GM19239 (cell line): ENCODE measurements around the gene FOXN3.

ENCODE experiments used
- DNase-seq: peaks from one replicate; pipeline ENCODE4 v3.0.0; 2011; ENCODE audit warnings: low spot score; ENCODE audit not compliant: insufficient read length
- FAIRE-seq: peaks from 2 replicates; lab custom pipeline; 2011; peaks lifted over from hg19 to GRCh38; lab: Jason Lieb, UNC

FOXN3 gene

GRCh38 chr14:89435492-89435891 is 18.5 kb upstream of the FOXN3 start:
- FAIRE-seq, result no peak

GRCh38 chr14:89432226-89432625 is 15.2 kb upstream of the FOXN3 start:
- FAIRE-seq (peak; percentile 28), DNase-seq (no peak)

More at GRCh38 chr14:89435492-89435891, 18.5 kb upstream of the FOXN3 start:
- DNase-seq, result no peak

- FAIRE-seq (peak; percentile 92), DNase-seq (peak; percentile 80)
These were observed 13.6 kb upstream of the FOXN3 start for GRCh38 chr14:89430391-89431236.

GRCh38 chr14:89429199-89430181 is 12.5 kb upstream of the FOXN3 start:
- peak; percentile 85 for FAIRE-seq

GRCh38 chr14:89428546-89429198 is 11.6 kb upstream of the FOXN3 start:
- DNase-seq (no peak), FAIRE-seq (no peak)

More at GRCh38 chr14:89429199-89430181, 12.5 kb upstream of the FOXN3 start:
- no peak for DNase-seq

- FAIRE-seq (no peak), DNase-seq (no peak)
These were observed 11.1 kb upstream of the FOXN3 start for GRCh38 chr14:89428173-89428523.

- no peak for FAIRE-seq
- DNase-seq, result no peak
These were observed 10.6 kb upstream of the FOXN3 start for GRCh38 chr14:89427426-89428172.

GRCh38 chr14:89425931-89426330 is 8.9 kb upstream of the FOXN3 start:
- DNase-seq, result no peak
- FAIRE-seq, result peak; percentile 90

GRCh38 chr14:89424241-89424640 is 7.2 kb upstream of the FOXN3 start:
- DNase-seq, result no peak
- no peak for FAIRE-seq

- no peak for FAIRE-seq
- no peak for DNase-seq
These were observed 5.9 kb upstream of the FOXN3 start for GRCh38 chr14:89422952-89423345.

- no peak for FAIRE-seq
- no peak for DNase-seq
These were observed 5.3 kb upstream of the FOXN3 start for GRCh38 chr14:89422181-89422951.

- FAIRE-seq, result no peak
- DNase-seq, result no peak
These were observed 3.5 kb upstream of the FOXN3 start for GRCh38 chr14:89420502-89420901.

GRCh38 chr14:89419973-89420482 is 3.0 kb upstream of the FOXN3 start:
- no peak for DNase-seq
- no peak for FAIRE-seq

- FAIRE-seq (no peak), DNase-seq (no peak)
These were observed 1.9 kb upstream of the FOXN3 start for GRCh38 chr14:89418976-89419375.

GRCh38 chr14:89418452-89418851 is 1.4 kb upstream of the FOXN3 start:
- DNase-seq (no peak), FAIRE-seq (no peak)

GRCh38 chr14:89417465-89418225 is 612 bp upstream of the FOXN3 start:
- FAIRE-seq (peak; percentile 94), DNase-seq (peak; percentile 46)

GRCh38 chr14:89416002-89416995 is 734 bp downstream of the FOXN3 start:
- FAIRE-seq (peak; percentile 99), DNase-seq (peak; percentile 98)
